Lung (tissue), 12 donors: ENCODE measurements around the gene CAMK1. TPM values are rescaled to one million over a fixed set of nuclear protein-coding genes. Genes with fewer than 3 reads are reported as not detected.
A peak's percentile ranks its signal among the peaks of the same experiment; 100 is the strongest.

Experiments
- ATAC-seq: fragments of 200-7000 bp; cut with Tn5 transposase; one replicate; pipeline ENCODE4 v1.9.1; 2020; ENCODE audit warnings: moderate number of reproducible peaks; ENCODE audit not compliant: insufficient read depth, low FRiP score
- DNase-seq, 3 donors: peaks; one replicate each; pipeline ENCODE4 v3.0.0-alpha.2; 2013 to 2017
- H3K27ac ChIP-seq, 2 donors: one replicate each; pipeline ENCODE4 v1.5.1; 2013; ENCODE audit warnings: mild to moderate bottlenecking in 2 of 2, moderate library complexity in 2 of 2, control low read depth in 1 of 2, inconsistent platforms in 1 of 2, low read depth in 1 of 2, low read length in 1 of 2
- H3K27me3 ChIP-seq, 3 donors: one replicate each; pipeline ENCODE4 v1.5.1; 2013; ENCODE audit warnings: low read length in 2 of 3; ENCODE audit not compliant: control insufficient read depth in 3 of 3, insufficient read depth in 3 of 3
- H3K36me3 ChIP-seq, 4 donors: one replicate each; pipeline ENCODE4 v1.5.1; 2013; ENCODE audit warnings: low read length in 4 of 4, mild to moderate bottlenecking in 1 of 4, moderate library complexity in 1 of 4; ENCODE audit not compliant: control insufficient read depth in 4 of 4, insufficient read depth in 4 of 4
- H3K4me1 ChIP-seq, 5 donors: one replicate each; pipeline ENCODE4 v1.5.1; 2013; ENCODE audit warnings: low read length in 5 of 5, mild to moderate bottlenecking in 2 of 5, moderate library complexity in 1 of 5; ENCODE audit not compliant: control insufficient read depth in 5 of 5, insufficient read depth in 5 of 5
- H3K4me3 ChIP-seq: one replicate; pipeline ENCODE4 v1.5.1; 2013; ENCODE audit warnings: mild to moderate bottlenecking, control low read depth, moderate library complexity
- H3K9ac ChIP-seq, 2 donors: one replicate each; pipeline ENCODE4 v1.5.1; 2013; ENCODE audit warnings: low read length in 2 of 2, control low read depth in 1 of 2; ENCODE audit not compliant: insufficient read depth in 1 of 2
- H3K9me3 ChIP-seq, 4 donors: one replicate each; pipeline ENCODE4 v1.5.1; 2013; ENCODE audit warnings: low read length in 3 of 4, mild to moderate bottlenecking in 1 of 4, moderate library complexity in 1 of 4; ENCODE audit not compliant: control insufficient read depth in 4 of 4, insufficient read depth in 3 of 4
- CTCF ChIP-seq: IDR thresholded peaks from 2 replicates; pipeline ENCODE4 v1.5.1; 2012; ENCODE audit warnings: mild to moderate bottlenecking; ENCODE audit errors: control extremely low read depth, extremely low read depth
- WGBS, 2 donors: extraction: QIAGEN DNeasy Blood & Tissue Kit; methylation state at CpG; one replicate each; pipeline ENCODE4 v1.1.7; 2013; 5-methylcytosine and 5-hydroxymethylcytosine counted together
- polyA plus RNA-seq, 2 donors: library from polyadenylated mRNA; stranded (reverse); fragments of 200-250 nt; gene quantifications; one replicate each; pipeline ENCODE4 v1.2.1, GENCODE V29; 2013
- total RNA-seq, 2 donors: library from RNA; depleted of rRNA in 1 of 2; stranded (reverse); fragments of >200 nt in 1 of 2; gene quantifications; one replicate each; pipeline ENCODE4 v1.2.1, GENCODE V29; 2014 to 2021
- donor health status: control.
- donor health status: control.
- donor health status: Bipolar disorder and iron deficiency.
- donor health status: healthy.
- donor health status: DM: yes; HTN: yes; CAD: no.

The CAMK1 gene
- total and polyA plus RNA-seq, 4 donors: 21.7 to 43.9 (median 32.8) TPM

GRCh38 chr3:9815986-9816385, 46.2 kb upstream of the CAMK1 start:
- Histone ChIP-seq H3K9ac (no peak overlapping the region), H3K36me3 (peaks cover 0 to 25% (median 13%) of the 10 kb centered on the region in 4 donors), H3K27me3 (no peaks in the 10 kb centered on the region), H3K27ac (no peak overlapping the region), H3K4me3 (no peak overlapping the region), H3K4me1 (peaks cover 0 to 2% (median under 1%) of the 10 kb centered on the region in 5 donors), H3K9me3 (no peaks in the 10 kb centered on the region)
- WGBS, 2 donors: 89 to 91% methylated on average over 9 of the region's 9 CpGs
- DNase-seq: no peak
- no peak for ATAC-seq
- no peak for TF ChIP-seq CTCF

GRCh38 chr3:9812870-9813483, 43.2 kb upstream of the CAMK1 start:
- no peak for TF ChIP-seq CTCF
- H3K36me3 ChIP-seq: peaks cover 0 to 21% (median 10%) of the 10 kb centered on the region in 4 donors
- ATAC-seq (no peak), DNase-seq (no peak)
- no peaks in the 10 kb centered on the region for H3K27me3 ChIP-seq
- H3K9ac ChIP-seq: no peak overlapping the region
- no peak overlapping the region for H3K27ac ChIP-seq
- no peak overlapping the region for H3K4me3 ChIP-seq
- H3K4me1 ChIP-seq: peaks cover 0 to 16% (median 5%) of the 10 kb centered on the region in 5 donors
- WGBS, 2 donors: 94 to 97% methylated on average over 9 of the region's 9 CpGs
- H3K9me3 ChIP-seq: no peaks in the 10 kb centered on the region

- DNase-seq (no peak), ATAC-seq (no peak)
- no peak for TF ChIP-seq CTCF
- Histone ChIP-seq H3K27ac (peak overlapping the region in 1 of 2 donors; percentile 91), H3K36me3 (peaks cover 0 to 21% (median 14%) of the 10 kb centered on the region in 4 donors), H3K9ac (peak overlapping the region in 1 of 2 donors; percentile 56), H3K4me3 (peak overlapping the region; percentile 68), H3K9me3 (no peaks in the 10 kb centered on the region), H3K27me3 (no peaks in the 10 kb centered on the region), H3K4me1 (peaks cover 0 to 16% (median 5%) of the 10 kb centered on the region in 5 donors)
- WGBS, 2 donors: 60 to 72% methylated on average over 10 of the region's 10 CpGs
Measured at GRCh38 chr3:9810846-9811245, 41.1 kb upstream of the CAMK1 start.

GRCh38 chr3:9810433-9810770, 40.7 kb upstream of the CAMK1 start:
- Histone ChIP-seq H3K9ac (peak overlapping the region; percentile 56 to 73), H3K27ac (peak overlapping the region; percentile 91), H3K9me3 (no peaks in the 10 kb centered on the region), H3K4me3 (peak overlapping the region; percentile 68), H3K27me3 (no peaks in the 10 kb centered on the region), H3K4me1 (peaks cover 0 to 16% (median 5%) of the 10 kb centered on the region in 5 donors), H3K36me3 (peaks cover 0 to 18% (median 16%) of the 10 kb centered on the region in 4 donors)
- WGBS, 2 donors: 8 to 14% methylated on average over 15 to 18 of the region's 18 CpGs
- ATAC-seq (no peak), DNase-seq (peak in 1 of 3 donors; percentile 50)
- TF ChIP-seq CTCF: no peak
